HEK293 (cell line): ENCODE measurements around the gene EVL.

Experiments used
- ELK4 ChIP-seq: IDR thresholded peaks from 2 replicates; pipeline ENCODE4 v1.6.1; 2011; ENCODE audit warnings: mild to moderate bottlenecking, low read depth, low read length, borderline replicate concordance
- GFI1B ChIP-seq: fragments of 450-650 bp; formaldehyde crosslinking; IDR thresholded peaks from 2 replicates; pipeline ENCODE4 v1.5.1; 2016; ENCODE audit warnings: missing biosample characterization, missing genetic modification characterization
- KLF1 ChIP-seq: fragments of 450-650 bp; formaldehyde crosslinking; IDR thresholded peaks from 2 replicates; pipeline ENCODE4 v1.5.1; 2016; ENCODE audit warnings: missing biosample characterization, missing genetic modification characterization
- KLF8 ChIP-seq: fragments of 450-650 bp; formaldehyde crosslinking; IDR thresholded peaks from 2 replicates; pipeline ENCODE4 v1.5.1; 2016; ENCODE audit warnings: missing biosample characterization, missing genetic modification characterization
- KLF9 ChIP-seq: fragments of 450-650 bp; formaldehyde crosslinking; IDR thresholded peaks from 2 replicates; pipeline ENCODE4 v1.5.1; 2016; ENCODE audit warnings: missing biosample characterization, missing genetic modification characterization, low read depth
- OSR2 ChIP-seq: fragments of 450-650 bp; formaldehyde crosslinking; IDR thresholded peaks from 2 replicates; pipeline ENCODE4 v1.5.1; 2016; ENCODE audit warnings: missing biosample characterization, missing genetic modification characterization
- REPIN1 ChIP-seq: fragments of 450-650 bp; formaldehyde crosslinking; IDR thresholded peaks from 2 replicates; pipeline ENCODE4 v1.5.1; 2017; ENCODE audit warnings: missing biosample characterization, missing genetic modification characterization, low read depth
- SCRT2 ChIP-seq: fragments of 450-650 bp; formaldehyde crosslinking; IDR thresholded peaks from 2 replicates; pipeline ENCODE4 v1.5.1; 2016; ENCODE audit warnings: missing biosample characterization, missing genetic modification characterization
- SP3 ChIP-seq: fragments of 450-650 bp; formaldehyde crosslinking; IDR thresholded peaks from 2 replicates; pipeline ENCODE4 v1.5.1; 2016; ENCODE audit warnings: missing biosample characterization, missing genetic modification characterization
- TSHZ1 ChIP-seq: fragments of 450-650 bp; formaldehyde crosslinking; IDR thresholded peaks from 2 replicates; pipeline ENCODE4 v1.5.1; 2016; ENCODE audit warnings: missing biosample characterization, missing genetic modification characterization, borderline replicate concordance
- ZBTB20 ChIP-seq: fragments of 450-650 bp; formaldehyde crosslinking; IDR thresholded peaks from 2 replicates; pipeline ENCODE4 v1.5.1; 2016; ENCODE audit warnings: missing biosample characterization, missing genetic modification characterization
- ZBTB26 ChIP-seq: fragments of 450-650 bp; formaldehyde crosslinking; optimal IDR thresholded peaks from 2 replicates; pipeline ENCODE3; 2016; ENCODE audit warnings: missing biosample characterization, mild to moderate bottlenecking, missing genetic modification characterization
- ZFHX2 ChIP-seq: fragments of 450-650 bp; formaldehyde crosslinking; conservative IDR thresholded peaks from 2 replicates; pipeline ENCODE4 v1.5.1; 2016; ENCODE audit warnings: missing biosample characterization, missing genetic modification characterization
- ZFP41 ChIP-seq: fragments of 450-650 bp; formaldehyde crosslinking; IDR thresholded peaks from 2 replicates; pipeline ENCODE4 v1.5.1; 2016; ENCODE audit warnings: missing biosample characterization, missing genetic modification characterization, borderline replicate concordance
- ZFP69B ChIP-seq: fragments of 450-650 bp; formaldehyde crosslinking; IDR thresholded peaks from 2 replicates; pipeline ENCODE4 v1.5.1; 2016; ENCODE audit warnings: missing biosample characterization, missing genetic modification characterization
- ZNF112 ChIP-seq: fragments of 450-650 bp; formaldehyde crosslinking; IDR thresholded peaks from 2 replicates; pipeline ENCODE4 v1.5.0; 2017; ENCODE audit warnings: missing biosample characterization, missing genetic modification characterization
- ZNF157 ChIP-seq: fragments of 450-650 bp; formaldehyde crosslinking; IDR thresholded peaks from 2 replicates; pipeline ENCODE4 v1.5.1; 2016; ENCODE audit warnings: missing biosample characterization, missing genetic modification characterization
- ZNF202 ChIP-seq: fragments of 450-650 bp; formaldehyde crosslinking; IDR thresholded peaks from 2 replicates; pipeline ENCODE4 v1.5.1; 2016; ENCODE audit warnings: missing biosample characterization, missing genetic modification characterization, borderline replicate concordance
- ZNF248 ChIP-seq: fragments of 450-650 bp; formaldehyde crosslinking; IDR thresholded peaks from 2 replicates; pipeline ENCODE4 v1.5.1; 2017; ENCODE audit warnings: missing biosample characterization, missing genetic modification characterization
- ZNF292 ChIP-seq: fragments of 450-650 bp; formaldehyde crosslinking; IDR thresholded peaks from 2 replicates; pipeline ENCODE4 v1.5.1; 2016; ENCODE audit warnings: low read depth, missing biosample characterization, missing genetic modification characterization, borderline replicate concordance
- ZNF350 ChIP-seq: fragments of 450-650 bp; formaldehyde crosslinking; IDR thresholded peaks from 2 replicates; pipeline ENCODE4 v1.5.0; 2017; ENCODE audit warnings: missing biosample characterization, mild to moderate bottlenecking, missing genetic modification characterization
- ZNF362 ChIP-seq: fragments of 450-650 bp; formaldehyde crosslinking; IDR thresholded peaks from 2 replicates; pipeline ENCODE4 v1.5.1; 2016; ENCODE audit warnings: missing biosample characterization, missing genetic modification characterization
- ZNF449 ChIP-seq: fragments of 450-650 bp; formaldehyde crosslinking; IDR thresholded peaks from 2 replicates; pipeline ENCODE4 v1.5.1; 2017; ENCODE audit warnings: missing biosample characterization, mild to moderate bottlenecking, missing genetic modification characterization, moderate library complexity
- ZNF488 ChIP-seq: fragments of 450-650 bp; formaldehyde crosslinking; IDR thresholded peaks from 2 replicates; pipeline ENCODE4 v1.5.1; 2016; ENCODE audit warnings: missing biosample characterization, missing genetic modification characterization
- ZNF530 ChIP-seq: fragments of 450-650 bp; formaldehyde crosslinking; IDR thresholded peaks from 2 replicates; pipeline ENCODE4 v1.5.1; 2016; ENCODE audit warnings: low read depth, missing biosample characterization, missing genetic modification characterization
- ZNF544 ChIP-seq: fragments of 450-650 bp; formaldehyde crosslinking; IDR thresholded peaks from 2 replicates; pipeline ENCODE4 v1.5.0; 2017; ENCODE audit warnings: missing biosample characterization, missing genetic modification characterization
- ZNF561 ChIP-seq: fragments of 450-650 bp; IDR thresholded peaks from 2 replicates; pipeline ENCODE4 v1.5.1; 2018; ENCODE audit warnings: missing biosample characterization, missing genetic modification characterization, borderline replicate concordance
- ZNF629 ChIP-seq: fragments of 450-650 bp; formaldehyde crosslinking; IDR thresholded peaks from 2 replicates; pipeline ENCODE4 v1.5.1; 2017; ENCODE audit warnings: missing biosample characterization, missing genetic modification characterization
- ZNF658 ChIP-seq: fragments of 450-650 bp; formaldehyde crosslinking; IDR thresholded peaks from 2 replicates; pipeline ENCODE4; 2016; ENCODE audit warnings: missing biosample characterization, missing genetic modification characterization
- ZNF660 ChIP-seq: fragments of 450-650 bp; IDR thresholded peaks from 2 replicates; pipeline ENCODE4 v1.5.1; 2018; ENCODE audit warnings: missing biosample characterization, mild to moderate bottlenecking, missing genetic modification characterization
- ZNF677 ChIP-seq: fragments of 450-650 bp; IDR thresholded peaks from 2 replicates; pipeline ENCODE4 v1.5.0; 2018; ENCODE audit warnings: missing biosample characterization, mild to moderate bottlenecking, missing genetic modification characterization, moderate library complexity
- ZSCAN30 ChIP-seq: fragments of 450-650 bp; IDR thresholded peaks from 2 replicates; pipeline ENCODE4 v1.5.1; 2018; ENCODE audit warnings: missing biosample characterization, mild to moderate bottlenecking, missing genetic modification characterization, moderate library complexity

The EVL gene

GRCh38 chr14:100192672-100193416 is 127.6 kb downstream of the EVL start (continued):
- TF ChIP-seq ZNF449 (tag by site-specific recombination): peak; percentile 41; the same call in 1 of the 2 replicates
- peak; percentile 72 for TF ChIP-seq KLF1
- TF ChIP-seq REPIN1 (tag by site-specific recombination): no peak
- TF ChIP-seq ZFP41 (tag by site-specific recombination): no peak
- no peak for TF ChIP-seq ZNF350 (tag by site-specific recombination)
- TF ChIP-seq OSR2 (tag by site-specific recombination): peak; percentile 77
- no peak for TF ChIP-seq ZNF202 (tag by site-specific recombination)
- TF ChIP-seq ZNF248 (tag by site-specific recombination): no peak
- TF ChIP-seq ZNF658 (tag by site-specific recombination): no peak
- TF ChIP-seq ZNF112 (tag by site-specific recombination): no peak
- TF ChIP-seq KLF8 (tag by site-specific recombination): peak; percentile 76; the same call in 1 of the 2 replicates
- peak; percentile 48; the same call in 1 of the 2 replicates for TF ChIP-seq ZNF561 (tag by site-specific recombination)
- no peak for TF ChIP-seq ZNF544 (tag by site-specific recombination)
- peak; percentile 25; the same call in 1 of the 2 replicates for TF ChIP-seq ZFHX2
- TF ChIP-seq ZNF157: no peak
- TF ChIP-seq ZFP69B (tag by site-specific recombination): peak; percentile 46; the same call in 1 of the 2 replicates
- no peak for TF ChIP-seq ZNF488 (tag by site-specific recombination)
- no peak for TF ChIP-seq ZNF362 (tag by site-specific recombination)
- no peak for TF ChIP-seq ZNF292 (tag by site-specific recombination)
- TF ChIP-seq SP3 (tag by site-specific recombination): peak; percentile 90
- TF ChIP-seq ZNF629 (tag by site-specific recombination): peak; percentile 74
- TF ChIP-seq ZBTB26 (tag by site-specific recombination): peak; percentile 82
- peak; percentile 76 for TF ChIP-seq ZNF660 (tag by site-specific recombination)
- TF ChIP-seq GFI1B (tag by site-specific recombination): 0 out of 2 replicates have a peak, but pooled peaks have one; percentile 26
- TF ChIP-seq ELK4: no peak
- TF ChIP-seq ZBTB20 (tag by site-specific recombination): no peak
- TF ChIP-seq ZNF530 (tag by site-specific recombination): no peak
- TF ChIP-seq SCRT2: no peak
- no peak for TF ChIP-seq ZNF677 (tag by site-specific recombination)
- TF ChIP-seq TSHZ1 (tag by site-specific recombination): no peak
- peak; percentile 80 for TF ChIP-seq KLF9 (tag by site-specific recombination)
- peak; percentile 58 for TF ChIP-seq ZSCAN30 (tag by site-specific recombination)
